Measurements from ENCODE around the gene MAP2K6.
A peak's percentile ranks its signal among the peaks of the same experiment; 100 is the strongest.

MAP2K6 gene

DNA sequence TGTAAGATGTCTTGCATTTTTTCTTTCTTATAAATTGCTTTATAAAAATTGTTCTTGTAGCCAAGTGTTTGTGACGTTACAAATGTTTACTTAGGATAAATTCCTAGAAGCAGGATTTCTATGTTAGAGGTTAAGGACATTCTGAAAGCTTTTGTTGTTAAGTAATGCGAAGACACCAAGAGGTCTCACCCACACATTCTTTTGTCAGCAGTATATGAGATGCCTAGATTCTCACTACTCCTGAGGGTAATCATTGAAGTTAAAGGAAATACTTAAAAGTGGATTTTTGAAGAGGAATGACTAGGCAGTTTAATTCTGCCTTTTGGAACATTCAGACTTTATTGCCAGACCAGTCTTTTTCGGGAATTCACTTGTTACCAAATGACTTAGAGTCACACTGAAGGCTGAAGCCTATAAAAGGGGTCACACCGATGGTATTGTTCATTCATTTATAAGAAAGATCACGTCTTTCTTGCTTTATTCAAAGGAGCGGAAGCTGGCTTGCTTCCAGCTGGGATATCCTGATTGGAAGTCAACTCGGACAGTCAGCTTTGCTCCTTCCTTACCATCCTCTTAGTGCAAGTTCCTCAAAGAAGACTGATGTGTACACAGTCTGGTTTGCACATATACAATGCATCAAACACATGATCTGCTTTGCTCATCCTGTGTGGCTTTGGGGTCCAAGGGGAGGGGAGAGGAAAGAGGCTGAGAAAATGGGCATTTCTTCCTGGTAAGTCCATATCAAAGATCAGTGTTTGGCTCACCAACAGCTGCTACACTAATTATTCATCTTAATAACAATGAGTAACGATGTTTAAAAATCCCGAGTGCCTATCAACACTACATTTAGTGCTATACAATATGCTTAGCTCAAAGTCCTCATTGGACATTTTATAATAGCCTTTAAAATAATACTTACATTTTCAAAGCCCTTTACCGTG lies 160.0 kb downstream of the MAP2K6 start:
- Histone ChIP-seq H3K4me3 (replicated peaks; ENCODE audit: low read depth, low read length) (no peak overlapping the region), H3K27me3 (replicated peaks; ENCODE audit: control insufficient read depth, insufficient read depth, low read length) (no peaks in the 10 kb centered on the region), H3K36me3 (ENCODE audit: control insufficient read depth, insufficient read depth, low read length) (no peaks in the 10 kb centered on the region)
- DNase-seq (ENCODE audit: extremely low read depth, insufficient read length) = no peak
- TF ChIP-seq CTCF (IDR thresholded peaks at IDR 0.05; ENCODE audit: insufficient read depth, low read length, poor library complexity, severe bottlenecking) = no peak

DNA sequence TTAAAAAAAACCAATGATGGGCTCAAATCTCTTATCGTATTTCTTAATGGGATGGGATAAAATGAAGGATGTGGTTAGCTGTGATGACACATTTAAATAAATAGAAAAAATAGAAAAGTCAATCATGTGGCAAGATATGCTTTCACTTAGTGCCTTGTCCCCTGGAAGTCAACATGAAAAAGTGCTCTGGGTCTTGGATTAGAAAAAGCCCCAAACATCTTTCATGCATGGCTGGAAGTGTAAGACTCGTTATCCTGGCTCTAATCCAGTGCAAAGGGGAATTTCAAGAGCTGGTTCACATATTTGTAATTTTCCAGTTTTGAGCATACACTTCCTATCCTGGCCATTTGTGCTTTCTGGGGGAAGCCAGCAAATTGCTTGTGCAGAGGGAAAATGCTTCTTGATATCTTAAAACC lies 160.9 kb downstream of the MAP2K6 start:
- no peak for TF ChIP-seq CTCF (IDR thresholded peaks at IDR 0.05; ENCODE audit: insufficient read depth, low read length, poor library complexity, severe bottlenecking)
- Histone ChIP-seq H3K36me3 (ENCODE audit: control insufficient read depth, insufficient read depth, low read length) (no peaks in the 10 kb centered on the region), H3K27me3 (replicated peaks; ENCODE audit: control insufficient read depth, insufficient read depth, low read length) (no peaks in the 10 kb centered on the region), H3K4me3 (replicated peaks; ENCODE audit: low read depth, low read length) (no peak overlapping the region)
- no peak for DNase-seq (ENCODE audit: extremely low read depth, insufficient read length)

- TF ChIP-seq CTCF (IDR thresholded peaks at IDR 0.05; ENCODE audit: insufficient read depth, low read length, poor library complexity, severe bottlenecking) = no peak
- DNase-seq (ENCODE audit: extremely low read depth, insufficient read length) = peak; percentile 13
- no peaks in the 10 kb centered on the region for H3K36me3 ChIP-seq (ENCODE audit: control insufficient read depth, insufficient read depth, low read length)
- no peaks in the 10 kb centered on the region for H3K27me3 ChIP-seq (replicated peaks; ENCODE audit: control insufficient read depth, insufficient read depth, low read length)
- no peak overlapping the region for H3K4me3 ChIP-seq (replicated peaks; ENCODE audit: low read depth, low read length)
Observed at GRCh38 chr17:69577098-69577497, 162.6 kb downstream of the MAP2K6 start.

DNA sequence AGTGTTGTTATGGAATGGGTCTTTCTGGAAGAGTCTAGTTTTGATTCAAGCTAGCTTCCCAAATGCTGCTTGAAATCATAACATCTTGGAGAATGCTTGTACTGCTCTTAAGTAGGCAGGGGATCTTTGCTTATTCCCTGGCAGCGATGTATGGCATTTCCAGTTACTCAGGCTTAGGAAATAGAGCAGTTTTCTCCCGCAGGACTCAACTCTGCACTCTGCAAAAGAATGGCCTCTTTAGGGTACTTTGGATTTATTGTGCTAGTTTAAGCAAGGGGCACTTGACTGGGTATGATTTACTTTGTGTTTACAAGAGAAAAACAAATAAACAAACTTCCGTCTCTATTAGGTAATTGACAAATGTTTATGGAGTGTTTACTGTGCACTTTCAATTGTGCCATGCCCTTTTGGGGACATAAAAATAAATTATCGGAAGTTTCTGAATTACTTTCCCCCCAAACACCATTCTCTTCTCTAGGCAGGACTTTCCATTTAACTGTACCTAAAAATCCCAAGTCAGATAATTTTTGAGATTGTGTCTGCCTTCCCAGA lies 164.0 kb downstream of the MAP2K6 start:
- H3K27me3 ChIP-seq (replicated peaks; ENCODE audit: control insufficient read depth, insufficient read depth, low read length) = no peaks in the 10 kb centered on the region
- no peak overlapping the region for H3K4me3 ChIP-seq (replicated peaks; ENCODE audit: low read depth, low read length)
- no peak for DNase-seq (ENCODE audit: extremely low read depth, insufficient read length)
- no peaks in the 10 kb centered on the region for H3K36me3 ChIP-seq (ENCODE audit: control insufficient read depth, insufficient read depth, low read length)
- no peak for TF ChIP-seq CTCF (IDR thresholded peaks at IDR 0.05; ENCODE audit: insufficient read depth, low read length, poor library complexity, severe bottlenecking)

- no peak overlapping the region for H3K4me3 ChIP-seq (replicated peaks; ENCODE audit: low read depth, low read length)
- H3K27me3 ChIP-seq (replicated peaks; ENCODE audit: control insufficient read depth, insufficient read depth, low read length) = no peaks in the 10 kb centered on the region
- no peaks in the 10 kb centered on the region for H3K36me3 ChIP-seq (ENCODE audit: control insufficient read depth, insufficient read depth, low read length)
- TF ChIP-seq CTCF (IDR thresholded peaks at IDR 0.05; ENCODE audit: insufficient read depth, low read length, poor library complexity, severe bottlenecking) = no peak
- DNase-seq (ENCODE audit: extremely low read depth, insufficient read length) = no peak
Observed at GRCh38 chr17:69579961-69580677, 165.6 kb downstream of the MAP2K6 start.

Measured in GM06990 (cell line).